Sciatic nerve (tissue), 2 donors: ENCODE measurements around the gene MRPL32. TPM values are rescaled to one million over a fixed set of nuclear protein-coding genes. Genes with fewer than 3 reads are reported as not detected.
"Not testable (repeated sequence)": the region's sequence is repeated elsewhere in the genome, so short reads cannot be mapped to it uniquely, and the experiment has no call there.

Experiments used
- ATAC-seq: fragments of 200-7000 bp; cut with Tn5 transposase; one replicate; pipeline ENCODE4 v1.9.1; 2020; ENCODE audit warnings: mild to moderate bottlenecking, moderate library complexity
- DNase-seq: peaks from one replicate; pipeline ENCODE4 v3.0.0-alpha.2; 2020; ENCODE audit warnings: low spot score
- intact Hi-C: fragments of 100-400 bp; cut with DNase I; formaldehyde crosslinking; loops from one replicate; pipeline ENCODE4 v1.14.2; 2022
- total RNA-seq: library from RNA; stranded (reverse); fragmentation: NEBNext Ultra II Directional; extraction: Animal tissue kit (Norgen Biotek cat#: 25700); gene quantifications from one replicate; pipeline ENCODE4 v1.2.1, GENCODE V29; 2021
- donor health status: DM: no; HTN: no; CAD: no.
- donor health status: DM: no; HTN: no; CAD: no.

The MRPL32 gene
- total RNA-seq = 45.3 TPM

GRCh38 chr7:42931834-42932651 is at the start of gene MRPL32, which contains the start of gene PSMA2:
Gene MRPL32, plus strand, starts transcription at chr7:42932376. Its CDS starts 11 bp downstream, at chr7:42932387.
Gene PSMA2, minus strand, starts transcription at chr7:42932174. Its CDS starts 16 bp downstream, at chr7:42932158.
- ATAC-seq = peak; percentile 100
- peak; percentile 95 for DNase-seq
- intact Hi-C loops = no loop called here

DNA sequence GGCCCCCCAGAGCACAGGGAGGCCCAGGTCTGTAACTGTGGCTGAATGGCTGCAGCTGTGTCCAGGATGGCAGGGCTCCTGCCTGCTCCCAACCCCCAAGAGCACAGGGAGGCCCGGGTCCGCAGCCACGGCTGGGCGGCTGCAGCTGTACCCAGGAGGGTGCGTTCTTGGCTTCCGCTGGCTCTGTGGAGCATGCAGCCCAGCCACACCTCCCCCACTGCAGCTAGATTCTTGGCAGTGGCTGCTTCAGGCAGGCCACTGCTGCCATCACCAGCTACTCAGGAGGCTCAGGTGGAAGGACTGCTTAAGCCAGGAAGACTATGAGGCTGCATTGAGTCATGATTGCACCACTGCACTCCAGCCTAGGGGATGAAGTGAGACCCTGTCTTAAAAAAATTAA is 48.2 kb upstream of the MRPL32 start:
- ATAC-seq (no peak), DNase-seq (no peak)
- intact Hi-C loops = no loop called here

- DNase-seq, intact Hi-C loops, ATAC-seq: not testable (repeated sequence)
Measured at GRCh38 chr7:42885183-42885582, 47.0 kb upstream of the MRPL32 start.

DNA sequence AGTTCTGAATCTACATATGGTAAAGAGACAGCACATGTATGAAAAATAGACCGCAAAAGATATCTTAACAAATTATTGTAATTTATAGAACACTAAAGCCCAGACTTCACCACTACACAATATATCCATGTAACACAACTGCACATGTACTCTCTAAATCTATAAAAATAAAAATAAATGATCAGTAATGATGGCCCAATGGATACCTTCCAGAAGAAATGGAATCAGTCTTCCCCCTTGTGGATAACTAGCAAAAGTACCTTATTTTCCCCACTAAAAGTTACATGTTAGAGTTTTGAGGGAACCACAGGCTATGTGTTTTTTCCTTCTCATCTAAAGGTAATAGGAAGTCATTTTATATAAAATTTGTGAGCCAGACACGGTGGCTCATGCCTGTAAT is 46.0 kb upstream of the MRPL32 start:
- ATAC-seq = no peak
- no peak for DNase-seq
- intact Hi-C loops = no loop called here

DNA sequence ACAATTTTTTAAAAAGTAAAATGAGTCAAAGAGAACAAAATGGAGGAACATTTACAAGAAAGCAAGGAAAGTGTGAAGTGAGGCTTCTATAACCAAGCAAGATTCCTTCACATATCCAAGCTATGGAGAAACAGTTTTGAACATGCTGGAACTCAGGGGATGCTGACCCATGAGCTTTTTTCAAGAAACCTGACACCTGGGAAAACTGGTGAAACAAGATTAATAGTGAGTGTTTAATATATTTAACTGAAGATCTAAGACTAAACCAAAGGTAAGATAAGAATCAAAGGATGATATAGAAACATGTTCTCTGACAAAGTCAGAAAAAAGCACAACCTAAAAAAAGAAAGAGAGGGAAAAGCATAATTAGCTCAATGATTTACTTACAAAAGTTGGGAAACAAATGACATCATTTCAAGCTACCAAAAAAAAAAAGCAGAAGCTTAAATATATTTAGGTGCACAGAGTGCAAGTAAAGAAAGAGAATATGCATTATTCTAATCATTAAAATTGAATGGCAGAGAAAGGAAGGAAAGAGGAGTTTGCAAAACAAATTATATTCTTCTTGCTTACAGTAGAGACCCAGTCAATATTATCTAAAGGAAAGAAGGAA is 45.2 kb upstream of the MRPL32 start:
- no peak for DNase-seq
- no peak for ATAC-seq
- intact Hi-C loops = no loop called here

GRCh38 chr7:42893346-42894240 is 38.6 kb upstream of the MRPL32 start:
- ATAC-seq (no peak), DNase-seq (no peak)
- intact Hi-C loops = no loop called here

DNA sequence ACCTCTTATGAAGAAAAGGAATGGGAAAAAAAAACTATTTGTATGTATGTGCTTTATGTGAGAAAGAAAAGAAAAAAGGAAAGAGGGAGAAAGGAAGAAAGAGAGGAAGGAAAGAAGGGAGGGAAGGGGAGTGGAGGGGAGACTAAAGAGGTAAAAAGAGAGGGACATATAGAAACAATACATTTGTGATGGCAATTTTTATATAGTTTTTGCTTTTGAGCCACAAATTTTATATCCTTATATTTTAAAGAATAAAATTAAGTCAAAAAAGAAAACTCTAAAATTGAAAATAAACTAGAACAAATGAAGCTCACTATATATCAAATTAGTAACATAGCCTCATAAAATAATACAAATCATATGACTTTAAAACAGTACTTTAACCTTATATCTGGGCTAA is 31.3 kb upstream of the MRPL32 start:
- ATAC-seq = no peak
- no peak for DNase-seq
- intact Hi-C loops = no loop called here

GRCh38 chr7:42902331-42902730 is 29.8 kb upstream of the MRPL32 start:
- ATAC-seq = no peak
- DNase-seq = no peak
- intact Hi-C loops = no loop called here

GRCh38 chr7:42906181-42906580 is 26.0 kb upstream of the MRPL32 start:
- intact Hi-C loops = no loop called here

DNA sequence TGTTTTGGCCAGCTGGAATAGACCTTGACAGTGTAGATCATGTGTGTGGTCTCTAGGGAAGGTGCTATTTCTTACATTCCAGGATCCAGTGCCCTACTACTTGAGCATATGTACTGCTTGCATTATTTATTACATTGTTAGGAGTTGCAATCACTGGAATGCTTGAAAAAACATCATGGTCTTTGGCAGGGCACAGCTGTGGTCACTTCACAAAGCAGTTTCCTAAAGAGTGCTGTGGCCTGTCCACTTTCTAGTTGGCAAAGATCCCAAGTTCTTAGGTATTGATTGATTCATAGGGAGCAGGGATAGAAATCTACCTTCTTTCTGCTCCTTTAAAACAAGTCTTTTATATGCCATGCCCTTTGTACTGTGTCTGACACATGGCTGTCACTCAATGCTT is 24.9 kb upstream of the MRPL32 start:
- intact Hi-C loops = no loop called here
- no peak for ATAC-seq
- no peak for DNase-seq

More at GRCh38 chr7:42906181-42906580, 26.0 kb upstream of the MRPL32 start:
- ATAC-seq = no peak
- DNase-seq = no peak

DNA sequence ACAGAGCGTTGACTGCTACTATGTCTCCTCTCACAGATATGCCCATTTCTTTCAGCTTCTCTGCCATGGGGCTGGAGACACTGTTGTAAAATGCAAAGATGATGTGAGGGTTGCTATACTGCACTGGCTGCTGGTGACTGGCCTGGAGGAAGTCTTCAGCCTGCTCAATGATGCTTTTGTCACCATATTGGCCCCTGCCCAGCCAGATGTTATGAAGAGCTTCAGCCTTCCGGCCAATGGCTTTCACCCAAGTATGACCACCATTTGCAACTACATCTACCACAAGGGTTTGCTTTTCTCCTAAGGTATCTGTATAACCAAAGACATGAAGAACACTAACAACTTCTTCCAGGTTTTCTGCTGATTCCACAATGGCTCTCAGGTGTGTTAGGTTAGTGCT is 21.9 kb upstream of the MRPL32 start:
- intact Hi-C loops = no loop called here
- ATAC-seq (no peak), DNase-seq (no peak)

DNA sequence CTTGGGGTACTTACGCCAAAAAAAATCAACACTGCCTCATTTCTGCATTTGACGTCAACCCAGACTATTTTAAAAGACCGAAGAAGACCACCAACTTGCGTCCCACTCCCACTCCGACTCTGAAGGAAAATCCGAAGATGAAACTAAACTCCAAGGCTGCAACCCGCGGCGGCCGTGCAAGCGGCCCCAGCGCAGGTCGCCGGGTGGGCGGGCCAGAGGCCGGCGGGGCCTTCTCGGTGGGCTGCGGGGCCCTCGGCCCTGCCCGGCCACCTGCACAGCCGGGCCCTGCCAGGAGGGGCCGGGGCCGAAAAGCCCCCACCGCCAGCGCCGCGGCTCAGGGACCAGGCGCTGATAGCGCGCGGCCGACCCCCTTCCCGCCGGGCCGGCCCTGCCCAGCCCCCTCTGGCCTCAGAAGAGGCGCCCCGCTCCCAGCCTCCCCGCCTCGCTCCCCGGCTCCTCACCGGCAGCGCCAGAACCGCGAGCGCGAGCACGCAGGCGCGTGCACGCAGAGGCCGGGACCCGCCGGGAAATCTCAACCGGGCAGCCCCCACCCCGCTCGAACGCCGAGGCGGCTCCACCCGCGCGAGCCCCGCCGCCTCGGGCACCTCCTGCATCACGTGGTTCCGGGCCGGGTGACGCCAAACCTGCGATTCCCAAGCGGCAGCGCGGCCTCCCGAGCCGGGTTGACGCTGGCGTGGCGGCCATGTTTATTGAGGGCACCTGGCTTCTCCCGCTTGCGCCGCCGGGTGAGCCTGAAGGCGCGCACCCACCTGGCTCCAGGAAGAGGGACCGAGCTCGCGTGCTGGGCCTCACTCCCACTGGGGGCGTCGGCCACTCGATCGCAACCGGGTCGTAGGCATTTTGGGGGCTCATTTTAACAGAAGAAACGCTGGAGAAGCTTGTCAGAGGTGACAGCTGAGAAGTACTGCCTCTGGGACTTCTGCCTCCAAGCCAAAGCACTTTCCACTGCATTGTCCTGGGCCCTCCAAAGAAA is 20.4 kb upstream of the MRPL32 start, which contains the start of gene C7orf25:
Gene C7orf25 (minus strand): TSS at position 617 of the 994 bp plus-strand sequence. CDS start 1,170 bp downstream, outside the sequence.
- intact Hi-C loops = no loop called here
- ATAC-seq (peak; percentile 99), DNase-seq (peak; percentile 98)

DNA sequence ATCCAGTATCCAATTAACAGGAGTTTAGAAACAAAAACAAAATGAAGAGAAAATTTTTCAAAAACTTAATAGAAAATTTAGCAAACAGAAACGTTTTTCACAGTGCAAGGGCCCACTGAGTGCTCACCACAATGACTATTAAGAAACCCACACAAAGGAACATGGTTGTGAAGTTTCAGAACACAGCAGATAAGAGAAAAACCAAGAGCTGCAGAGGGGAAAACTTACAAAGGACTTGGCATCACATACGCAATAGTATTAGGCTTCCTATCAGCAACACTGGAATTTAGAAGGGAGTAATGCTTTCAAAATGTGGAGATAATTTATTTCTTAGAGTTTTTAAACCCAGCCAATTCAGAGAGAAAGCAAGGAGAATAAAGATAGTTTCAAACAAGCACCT is 18.6 kb upstream of the MRPL32 start:
- intact Hi-C loops = no loop called here
- no peak for ATAC-seq

DNA sequence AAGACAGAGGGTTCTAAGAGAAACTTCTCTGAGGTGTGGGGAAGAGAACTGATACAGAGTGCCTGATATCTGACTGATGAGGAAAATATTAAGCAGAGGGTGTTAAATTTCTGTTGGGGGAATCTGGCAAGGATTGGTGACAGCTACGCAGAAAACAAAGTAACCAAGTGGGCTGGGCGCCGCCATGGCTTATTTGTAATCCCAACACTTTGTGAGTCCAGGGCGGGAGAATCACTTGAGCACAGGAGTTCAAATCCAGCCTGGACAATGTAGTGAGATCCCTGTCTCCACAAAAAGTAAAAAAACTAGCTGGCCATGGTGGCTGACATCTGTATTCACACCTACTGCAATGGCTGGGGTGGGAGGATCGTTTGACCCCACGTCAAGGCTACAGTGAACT is 18.2 kb upstream of the MRPL32 start:
- ATAC-seq (no peak), DNase-seq (no peak)
- intact Hi-C loops = no loop called here

More for the DNA sequence above, 18.6 kb upstream of the MRPL32 start:
- DNase-seq = no peak

GRCh38 chr7:42914421-42915045 is 17.6 kb upstream of the MRPL32 start:
- DNase-seq (no peak), ATAC-seq (no peak)
- intact Hi-C loops = no loop called here

- no peak for DNase-seq
- intact Hi-C loops = no loop called here
- no peak for ATAC-seq
Measured at GRCh38 chr7:42915356-42915755, 16.8 kb upstream of the MRPL32 start.

DNA sequence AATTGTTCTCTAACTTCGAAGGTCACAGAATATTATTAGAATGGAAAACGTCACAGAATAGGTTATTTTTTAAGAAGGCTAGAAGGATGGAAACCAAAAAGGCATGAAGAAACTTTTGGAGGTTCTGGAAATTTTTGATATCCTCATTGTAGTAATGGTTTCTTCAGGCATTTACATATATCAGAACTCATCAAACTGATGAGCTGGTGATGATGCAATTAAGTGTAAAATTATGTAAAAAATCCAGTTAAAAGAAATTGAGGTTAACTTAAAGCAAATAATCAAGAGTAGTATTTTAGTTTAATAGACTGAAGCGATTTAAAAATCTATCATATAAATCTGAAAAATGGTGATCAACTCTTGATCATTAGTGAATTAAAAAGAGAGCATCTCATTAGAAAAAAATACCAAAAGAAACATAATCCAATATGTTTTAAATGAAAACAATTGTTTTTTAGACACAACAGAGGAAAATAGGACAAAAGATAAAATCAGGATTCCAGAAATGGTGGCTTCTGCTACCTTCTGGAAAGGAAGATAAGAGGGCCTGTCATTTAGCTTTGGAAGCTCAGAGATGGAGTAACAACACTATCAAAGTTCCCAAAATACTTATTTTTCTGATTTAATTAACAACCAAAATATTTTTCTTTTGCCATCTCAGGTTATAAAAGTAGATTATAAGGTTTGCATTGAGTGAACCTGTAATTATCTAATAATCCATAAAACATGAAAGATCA is 10.0 kb upstream of the MRPL32 start:
- DNase-seq = no peak
- intact Hi-C loops = no loop called here
- ATAC-seq = no peak
